ENCODE measurements around the gene TGFBR3. TPM values are rescaled to one million over a fixed set of nuclear protein-coding genes. Genes with fewer than 3 reads are reported as not detected.

Gene TGFBR3
- total RNA-seq, 4 donors from 2014 or later, result 37.3 to 61.7 (median 48.4) TPM

DNA sequence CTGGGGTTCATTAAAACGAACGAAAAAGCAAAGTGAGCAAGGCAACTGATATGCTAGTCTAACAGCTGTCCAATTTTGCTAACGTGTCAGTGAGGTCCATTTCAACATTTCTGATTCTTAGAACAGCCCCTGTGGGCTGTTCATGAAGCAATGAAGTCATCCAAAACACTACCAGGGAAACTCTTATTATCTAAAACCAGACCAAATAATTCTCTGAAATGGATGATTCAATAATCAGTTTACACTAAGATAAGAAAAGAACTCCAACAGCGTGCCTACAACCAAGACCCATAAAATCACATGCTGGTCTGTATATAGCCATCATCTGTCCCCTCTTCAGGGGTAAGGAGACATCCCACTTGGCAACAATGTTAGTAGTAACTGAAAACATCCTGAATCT, 122.7 kb downstream of the TGFBR3 start:
- intact Hi-C loops (cut with DNase I; ENCODE audit: low total_unique reads), result no loop called here
- Histone ChIP-seq H3K27me3 (no peaks in the 10 kb centered on the region), H3K9me3 (no peaks in the 10 kb centered on the region), H3K4me3 (no peak overlapping the region), H3K27ac (peak overlapping the region; percentile 44 to 75 (median 70)), H3K36me3 (no peaks in the 10 kb centered on the region), H3K4me1 (peaks cover 35 to 44% of the 10 kb centered on the region in 2 donors)
- peak; percentile 44 to 51 for ATAC-seq
- DNase-seq, result no peak
- TF ChIP-seq, protein P1, sequence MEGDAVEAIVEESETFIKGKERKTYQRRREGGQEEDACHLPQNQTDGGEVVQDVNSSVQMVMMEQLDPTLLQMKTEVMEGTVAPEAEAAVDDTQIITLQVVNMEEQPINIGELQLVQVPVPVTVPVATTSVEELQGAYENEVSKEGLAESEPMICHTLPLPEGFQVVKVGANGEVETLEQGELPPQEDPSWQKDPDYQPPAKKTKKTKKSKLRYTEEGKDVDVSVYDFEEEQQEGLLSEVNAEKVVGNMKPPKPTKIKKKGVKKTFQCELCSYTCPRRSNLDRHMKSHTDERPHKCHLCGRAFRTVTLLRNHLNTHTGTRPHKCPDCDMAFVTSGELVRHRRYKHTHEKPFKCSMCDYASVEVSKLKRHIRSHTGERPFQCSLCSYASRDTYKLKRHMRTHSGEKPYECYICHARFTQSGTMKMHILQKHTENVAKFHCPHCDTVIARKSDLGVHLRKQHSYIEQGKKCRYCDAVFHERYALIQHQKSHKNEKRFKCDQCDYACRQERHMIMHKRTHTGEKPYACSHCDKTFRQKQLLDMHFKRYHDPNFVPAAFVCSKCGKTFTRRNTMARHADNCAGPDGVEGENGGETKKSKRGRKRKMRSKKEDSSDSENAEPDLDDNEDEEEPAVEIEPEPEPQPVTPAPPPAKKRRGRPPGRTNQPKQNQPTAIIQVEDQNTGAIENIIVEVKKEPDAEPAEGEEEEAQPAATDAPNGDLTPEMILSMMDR (IDR thresholded peaks at IDR 0.05 in 4 of 5, conservative IDR thresholded peaks at IDR 0.05 in 1 of 5), result no peak
- TF ChIP-seq POLR2A (IDR thresholded peaks at IDR 0.05), result no peak
- in situ Hi-C loops (cut with MboI; ENCODE audit: low sequenced_read_pairs in 4 of 4), result no loop called here

DNA sequence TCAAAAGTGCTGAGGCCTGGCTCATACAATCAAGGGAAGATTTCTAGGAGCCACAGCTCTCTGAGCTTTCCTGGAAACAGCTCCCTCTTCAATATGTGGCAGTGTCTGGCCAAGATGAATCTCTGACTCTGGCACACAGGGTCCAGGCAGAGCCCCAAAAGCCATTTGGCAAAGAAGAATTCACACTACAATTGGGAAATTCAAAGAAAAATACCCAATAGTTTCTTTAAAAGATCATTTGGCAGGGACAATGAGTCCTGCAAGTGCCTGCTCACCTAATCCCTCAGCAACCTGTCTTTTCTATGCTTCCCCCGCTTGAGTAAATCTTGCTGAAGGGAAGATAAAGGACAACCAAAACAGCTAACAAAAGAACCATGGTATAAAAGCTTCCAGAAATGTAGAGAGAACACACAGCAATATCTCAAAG, 124.6 kb downstream of the TGFBR3 start:
- in situ Hi-C loops (cut with MboI; ENCODE audit: low sequenced_read_pairs in 4 of 4) (no loop called here), intact Hi-C loops (cut with DNase I; ENCODE audit: low total_unique reads) (no loop called here)
- DNase-seq, result peak in 1 of 2 donors; percentile 31
- Histone ChIP-seq H3K4me1 (peaks cover 38 to 42% of the 10 kb centered on the region in 2 donors), H3K4me3 (no peak overlapping the region), H3K36me3 (no peaks in the 10 kb centered on the region), H3K27ac (peak overlapping the region; percentile 9 to 75 (median 70)), H3K27me3 (no peaks in the 10 kb centered on the region), H3K9me3 (no peaks in the 10 kb centered on the region)
- ATAC-seq, result peak; percentile 37 to 45
- TF ChIP-seq, protein P1 (IDR thresholded peaks at IDR 0.05 in 4 of 5, conservative IDR thresholded peaks at IDR 0.05 in 1 of 5), result no peak
- TF ChIP-seq POLR2A (IDR thresholded peaks at IDR 0.05), result no peak

GRCh38 chr1:91760512-91760911, 125.4 kb downstream of the TGFBR3 start:
- in situ Hi-C loops (cut with MboI; ENCODE audit: low sequenced_read_pairs in 4 of 4) (no loop called here), intact Hi-C loops (cut with DNase I; ENCODE audit: low total_unique reads) (no loop called here)
- no peaks in the 10 kb centered on the region for H3K36me3 ChIP-seq
- H3K9me3 ChIP-seq, result no peaks in the 10 kb centered on the region
- H3K4me1 ChIP-seq, result peaks cover 40 to 49% of the 10 kb centered on the region in 2 donors
- TF ChIP-seq, protein P1 (IDR thresholded peaks at IDR 0.05 in 4 of 5, conservative IDR thresholded peaks at IDR 0.05 in 1 of 5), result no peak
- TF ChIP-seq POLR2A (IDR thresholded peaks at IDR 0.05), result no peak
- H3K4me3 ChIP-seq, result no peak overlapping the region
- peak overlapping the region; percentile 9 to 75 (median 70) for H3K27ac ChIP-seq
- peak in 1 of 2 donors; percentile 61 for ATAC-seq
- DNase-seq, result no peak
- H3K27me3 ChIP-seq, result no peaks in the 10 kb centered on the region

DNA sequence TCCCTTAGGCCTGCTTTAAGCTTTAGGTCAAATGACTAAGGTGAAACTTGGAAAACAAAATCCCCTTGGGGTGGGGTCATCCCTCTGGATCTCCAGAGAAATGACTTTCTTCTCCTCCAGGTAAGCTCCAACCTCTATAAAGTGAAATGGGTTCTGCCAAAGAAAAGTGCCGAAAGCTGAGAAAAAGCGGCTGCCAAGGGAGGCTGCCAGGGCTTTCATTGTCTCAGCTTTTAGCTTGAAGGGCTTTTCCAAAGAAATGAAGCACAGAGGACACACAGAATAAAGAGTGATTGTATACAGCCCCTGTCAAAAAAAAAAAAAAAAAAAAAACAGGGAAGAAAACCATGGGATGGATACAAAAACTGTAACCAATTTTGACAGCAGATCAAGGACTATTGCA, 126.9 kb downstream of the TGFBR3 start:
- no peaks in the 10 kb centered on the region for H3K9me3 ChIP-seq
- no peaks in the 10 kb centered on the region for H3K36me3 ChIP-seq
- intact Hi-C loops (cut with DNase I; ENCODE audit: low total_unique reads), result loop anchor here (5.0 kb wide), 1 partner anchor 88 kb away; no protein-coding TSS in a partner anchor
- no peaks in the 10 kb centered on the region for H3K27me3 ChIP-seq
- peak overlapping the region; percentile 57 to 75 (median 70) for H3K27ac ChIP-seq
- in situ Hi-C loops (cut with MboI; ENCODE audit: low sequenced_read_pairs in 4 of 4), result no loop called here
- TF ChIP-seq, protein P1 (IDR thresholded peaks at IDR 0.05 in 4 of 5, conservative IDR thresholded peaks at IDR 0.05 in 1 of 5), result no peak
- no peak for TF ChIP-seq POLR2A (IDR thresholded peaks at IDR 0.05)
- H3K4me1 ChIP-seq, result peaks cover 47 to 63% of the 10 kb centered on the region in 2 donors
- no peak overlapping the region for H3K4me3 ChIP-seq
- no peak for DNase-seq
- ATAC-seq, result no peak

Data from gastrocnemius medialis (tissue), 4 donors.